A549 (cell line): ENCODE results near the gene SHANK1. TPM values are rescaled to one million over a fixed set of nuclear protein-coding genes. Genes with fewer than 3 reads are reported as not detected.
A peak's percentile ranks its signal among the peaks of the same experiment; 100 is the strongest.

ENCODE experiments used
- ATAC-seq, 2 experiments: fragments of 200-7000 bp in 1 of 2; fragments of >200 bp in 1 of 2; cut with Nextera tagmentation in 1 of 2; cut with Tn5 transposase in 1 of 2; 3 replicates each; pipeline versions ENCODE4 v1.8.0 to v1.9.1; 2018 to 2020; ENCODE audit warnings: mild to moderate bottlenecking in 1 of 2, moderate library complexity in 1 of 2
- CTCF ChIA-PET: fragments of 300-600 bp; sonication (Branson Sonifier 250); formaldehyde crosslinking; extraction: SDS; loops from one replicate; lab custom pipeline; 2021; ENCODE audit warnings: antibody characterized with exemption, inconsistent platforms; lab: Yijun Ruan, JAX
- POLR2A ChIA-PET: fragments of 350-600 bp; formaldehyde crosslinking; extraction: SDS; loops from one replicate; lab custom pipeline; 2021; ENCODE audit warnings: antibody characterized with exemption, inconsistent platforms; lab: Yijun Ruan, JAX
- DNase-seq, 2 experiments: peaks; one replicate each; pipeline versions ENCODE4 v3.0.0 to v3.0.0-alpha.2; 2011 to 2016; ENCODE audit warnings: low read depth in 1 of 2, low spot score in 1 of 2
- FAIRE-seq: peaks from 2 replicates; lab custom pipeline; 2011; peaks lifted over from hg19 to GRCh38; lab: Jason Lieb, UNC
- H3K27ac ChIP-seq, 2 experiments: fragments of >200 bp; sonication (Bioruptor Twin); formaldehyde crosslinking; 3 replicates each; pipeline ENCODE4 v1.5.1; 2016 to 2017
- H3K4me1 ChIP-seq: fragments of >200 bp; sonication (Bioruptor Twin); formaldehyde crosslinking; 3 replicates; pipeline ENCODE4 v1.6.1; 2016
- H3K4me2 ChIP-seq: fragments of >200 bp; sonication (Bioruptor Twin); formaldehyde crosslinking; 3 replicates; pipeline ENCODE4 v1.6.1; 2016
- H3K4me3 ChIP-seq: fragments of >200 bp; sonication (Bioruptor Twin); formaldehyde crosslinking; 3 replicates; pipeline ENCODE4 v1.5.1; 2016
- H3K9me3 ChIP-seq: fragments of >200 bp; sonication (Bioruptor Twin); formaldehyde crosslinking; 3 replicates; pipeline ENCODE4 v1.6.1; 2016
- BHLHE40 ChIP-seq: IDR thresholded peaks from 2 replicates; pipeline ENCODE4 v1.6.1; 2012; ENCODE audit warnings: low read depth, low read length, inconsistent platforms
- CBX2 ChIP-seq: fragments of 200-600 bp; sonication (generic); IDR thresholded peaks from 2 replicates; pipeline ENCODE4 v1.6.1; 2016; ENCODE audit warnings: low read depth, mild to moderate bottlenecking, borderline replicate concordance
- EHMT2 ChIP-seq: fragments of 200-600 bp; sonication (generic); IDR thresholded peaks from 2 replicates; pipeline ENCODE4 v1.6.1; 2016; ENCODE audit warnings: antibody characterized with exemption, low read depth, mild to moderate bottlenecking, moderate library complexity
- ESRRA ChIP-seq: fragments of 150-350 bp; IDR thresholded peaks from 2 replicates; pipeline ENCODE4 v1.6.1; 2014; ENCODE audit warnings: mild to moderate bottlenecking, low read length, borderline replicate concordance
- HEYL ChIP-seq: fragments of 250-450 bp; sonication (Bioruptor Pico); IDR thresholded peaks from 2 replicates; pipeline ENCODE4 v1.8.0; 2021; ENCODE audit warnings: mild to moderate bottlenecking, moderate library complexity
- HOXA7 ChIP-seq: fragments of 250-450 bp; sonication (Bioruptor Pico); IDR thresholded peaks from 2 replicates; pipeline ENCODE4 v1.5.0; 2020; ENCODE audit warnings: mild to moderate bottlenecking, moderate library complexity
- JUN ChIP-seq, 2 experiments: fragments of >200 bp; sonication (Bioruptor Twin); formaldehyde crosslinking; IDR thresholded peaks; 2 replicates in 1 of 2; 3 replicates in 1 of 2; pipeline ENCODE4 v1.6.1; 2016 to 2017
- JUNB ChIP-seq: fragments of >200 bp; sonication (Bioruptor Twin); formaldehyde crosslinking; IDR thresholded peaks from 2 replicates; pipeline ENCODE4 v1.6.1; 2016
- KDM1A ChIP-seq: fragments of 200-600 bp; sonication (generic); IDR thresholded peaks from 2 replicates; pipeline ENCODE4 v1.6.1; 2016; ENCODE audit warnings: low read depth, mild to moderate bottlenecking
- MAZ ChIP-seq: fragments of 150-350 bp; IDR thresholded peaks from 2 replicates; pipeline ENCODE4 v1.6.1; 2014; ENCODE audit warnings: antibody characterized with exemption, low read depth, low read length, borderline replicate concordance
- NPAS2 ChIP-seq: fragments of 250-450 bp; sonication (Bioruptor Pico); IDR thresholded peaks from 2 replicates; pipeline ENCODE4 v1.8.0; 2022; ENCODE audit warnings: mild to moderate bottlenecking, moderate library complexity, borderline replicate concordance
- POLR2A ChIP-seq: IDR thresholded peaks from 2 replicates; pipeline ENCODE4 v1.6.1; 2012; ENCODE audit warnings: mild to moderate bottlenecking, low read length
- RFX5 ChIP-seq: fragments of 450-650 bp; IDR thresholded peaks from 2 replicates; pipeline ENCODE4 v1.7.1; 2014; ENCODE audit warnings: antibody characterized with exemption, mild to moderate bottlenecking, moderate library complexity
- RNF2 ChIP-seq: fragments of 200-600 bp; sonication (generic); IDR thresholded peaks from 2 replicates; pipeline ENCODE4 v1.6.1; 2016; ENCODE audit warnings: low read depth, mild to moderate bottlenecking, antibody characterized with exemption, moderate library complexity, borderline replicate concordance
- SMC3 ChIP-seq: fragments of >200 bp; sonication (Bioruptor Twin); formaldehyde crosslinking; IDR thresholded peaks from 3 replicates; pipeline ENCODE4 v1.6.1; 2018; ENCODE audit warnings: inconsistent platforms
- SREBF2 ChIP-seq: fragments of 450-650 bp; IDR thresholded peaks from 2 replicates; pipeline ENCODE4 v1.6.1; 2014; ENCODE audit warnings: mild to moderate bottlenecking, moderate library complexity
- TFCP2L1 ChIP-seq: fragments of 250-450 bp; sonication (Bioruptor Pico); IDR thresholded peaks from 2 replicates; pipeline ENCODE4 v1.5.0; 2021; ENCODE audit warnings: mild to moderate bottlenecking
- ZC3H11A ChIP-seq: fragments of 450-650 bp; IDR thresholded peaks from 2 replicates; pipeline ENCODE4 v1.6.1; 2014; ENCODE audit warnings: antibody characterized with exemption, mild to moderate bottlenecking
- ZNF302 ChIP-seq: fragments of 250-450 bp; sonication (Bioruptor Pico); IDR thresholded peaks from 2 replicates; pipeline ENCODE4 v1.9.0; 2021; ENCODE audit warnings: inconsistent platforms, mild to moderate bottlenecking, moderate library complexity
- WGBS: methylation state at CpG from one replicate; pipeline ENCODE4 v1.1.6; 2017; ENCODE audit errors: missing lambda C conversion rate; 5-methylcytosine and 5-hydroxymethylcytosine counted together
- polyA plus RNA-seq, 4 experiments: library from polyadenylated mRNA; depleted of rRNA in 3 of 4; stranded (reverse); fragments of >200 nt; fragmentation: RNase III in 1 of 4; extraction: RNeasy Plus Mini Kit Qiagen cat#74134 plus additional on column Dnase treatment in 1 of 4; gene quantifications; 2 replicates in 3 of 4; 3 replicates in 1 of 4; pipeline ENCODE4 v1.2.3, GENCODE V29; 2011 to 2017
- TF ChIP-seq, protein P1 (sequence below): fragments of >200 bp; sonication (Bioruptor Twin); formaldehyde crosslinking; IDR thresholded peaks from 3 replicates; pipeline ENCODE4 v1.5.1; 2016

The SHANK1 gene
- polyA plus RNA-seq, 2 of the 4 experiments (the other 2 are of a cell fraction), result 0.04 to 0.17 TPM

DNA sequence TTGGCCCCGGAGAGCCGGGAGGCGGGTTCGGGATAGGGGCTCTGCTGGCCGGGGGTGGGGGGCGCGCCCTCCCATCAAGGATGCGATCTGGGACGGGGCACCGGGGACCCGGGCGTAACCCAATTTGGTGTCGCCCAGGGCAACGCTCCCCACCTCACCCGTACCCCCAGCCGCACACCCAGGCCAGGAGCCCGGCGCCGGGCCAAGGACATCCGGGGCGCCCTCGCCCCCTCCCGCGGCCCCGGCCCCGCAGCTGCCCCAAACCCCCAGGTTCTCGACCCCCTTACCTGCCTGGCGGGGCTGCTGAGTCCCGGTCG is 525 bp downstream of the SHANK1 start:
- ATAC-seq (no peak), DNase-seq (no peak)
- Histone ChIP-seq H3K27ac (peak overlapping the region; percentile 42 to 83; a peak in 4 of 6 replicates), H3K4me3 (peak overlapping the region; percentile 56), H3K9me3 (no peaks in the 10 kb centered on the region)
- ChIA-PET POLR2A (no interaction called here), CTCF (interaction anchor here (18.4 kb wide), 1 partner anchor 60 kb away, joined by 272 read pairs; no protein-coding TSS in a partner anchor)
- WGBS, result 5% methylated on average over 12 of the region's 30 CpGs
- no peak for TF ChIP-seq NPAS2 (CRISPR knock-in tag)
- no peak for TF ChIP-seq CBX2
- TF ChIP-seq, protein P1, sequence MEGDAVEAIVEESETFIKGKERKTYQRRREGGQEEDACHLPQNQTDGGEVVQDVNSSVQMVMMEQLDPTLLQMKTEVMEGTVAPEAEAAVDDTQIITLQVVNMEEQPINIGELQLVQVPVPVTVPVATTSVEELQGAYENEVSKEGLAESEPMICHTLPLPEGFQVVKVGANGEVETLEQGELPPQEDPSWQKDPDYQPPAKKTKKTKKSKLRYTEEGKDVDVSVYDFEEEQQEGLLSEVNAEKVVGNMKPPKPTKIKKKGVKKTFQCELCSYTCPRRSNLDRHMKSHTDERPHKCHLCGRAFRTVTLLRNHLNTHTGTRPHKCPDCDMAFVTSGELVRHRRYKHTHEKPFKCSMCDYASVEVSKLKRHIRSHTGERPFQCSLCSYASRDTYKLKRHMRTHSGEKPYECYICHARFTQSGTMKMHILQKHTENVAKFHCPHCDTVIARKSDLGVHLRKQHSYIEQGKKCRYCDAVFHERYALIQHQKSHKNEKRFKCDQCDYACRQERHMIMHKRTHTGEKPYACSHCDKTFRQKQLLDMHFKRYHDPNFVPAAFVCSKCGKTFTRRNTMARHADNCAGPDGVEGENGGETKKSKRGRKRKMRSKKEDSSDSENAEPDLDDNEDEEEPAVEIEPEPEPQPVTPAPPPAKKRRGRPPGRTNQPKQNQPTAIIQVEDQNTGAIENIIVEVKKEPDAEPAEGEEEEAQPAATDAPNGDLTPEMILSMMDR, result no peak
- no peak for TF ChIP-seq JUN (IDR thresholded peaks at IDR 0.05)
- no peak for TF ChIP-seq SMC3
- no peak for TF ChIP-seq KDM1A
- TF ChIP-seq RNF2, result no peak
- TF ChIP-seq ZC3H11A, result no peak
- no peak for TF ChIP-seq POLR2A
- TF ChIP-seq, all 56 proteins: peak for 0
- FAIRE-seq, result no peak
- Histone ChIP-seq H3K4me1 (peaks cover 17% of the 10 kb centered on the region), H3K4me2 (peak overlapping the region; percentile 100)

DNA sequence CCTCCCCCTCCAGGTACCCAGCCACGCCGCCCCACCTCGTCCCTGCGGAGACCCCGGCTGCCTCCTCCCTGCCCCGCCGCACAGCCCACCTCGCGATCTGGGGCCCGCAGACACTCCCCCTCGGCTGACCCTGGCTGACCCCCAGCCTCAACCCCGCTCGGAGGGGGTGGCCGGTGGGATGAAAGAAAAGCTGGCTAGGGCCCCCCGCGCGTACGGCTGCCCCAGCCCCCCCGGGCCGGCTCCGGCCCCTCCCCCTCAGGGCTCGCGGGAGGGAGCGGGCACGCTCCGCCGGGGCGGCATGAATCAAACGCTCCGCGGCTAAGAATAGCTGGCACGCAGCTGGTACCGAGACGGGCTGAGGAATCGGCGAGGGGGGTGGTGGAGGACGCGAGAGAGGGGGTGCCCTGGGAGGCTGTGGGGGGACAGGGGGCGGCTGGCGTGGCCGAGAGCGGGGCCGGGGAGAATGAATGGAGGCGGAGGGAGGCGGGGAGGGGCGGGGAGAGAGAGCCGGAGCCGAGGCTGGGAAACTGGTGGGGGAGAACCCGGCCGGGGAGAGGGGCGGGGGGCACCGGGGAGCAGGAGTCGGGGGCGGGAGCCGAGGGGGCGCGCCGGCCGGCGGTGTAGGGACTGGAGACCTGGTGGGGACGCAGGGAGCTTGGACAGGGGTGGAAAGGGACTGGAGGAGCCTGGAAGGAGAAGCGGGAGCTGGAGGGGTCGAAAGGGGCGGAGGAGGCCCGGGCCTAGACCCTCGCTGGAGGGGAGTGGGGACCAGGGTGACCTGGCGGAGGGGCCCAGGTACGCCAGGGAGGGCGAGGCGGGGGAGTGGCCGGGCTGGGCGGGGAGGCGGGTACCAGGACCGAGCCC is 1.1 kb downstream of the SHANK1 start:
- ATAC-seq (peak in 1 of 2 experiments; percentile 28; a peak in 3 of 6 replicates), FAIRE-seq (no peak), DNase-seq (no peak)
- CTCF ChIA-PET, result interaction anchor here (0.7 to 18.4 kb wide), 6 partner anchors 9 to 361 kb away, joined by 3 to 272 read pairs (median 4); no protein-coding TSS in a partner anchor
- TF ChIP-seq, protein P1, result no peak
- no peak for TF ChIP-seq BHLHE40
- no peak for TF ChIP-seq SREBF2
- TF ChIP-seq RFX5, result no peak
- no peak for TF ChIP-seq HOXA7
- TF ChIP-seq JUNB, result no peak
- TF ChIP-seq HEYL (CRISPR knock-in tag), result no peak
- no peak for TF ChIP-seq RNF2
- no peak for TF ChIP-seq POLR2A
- no peak for TF ChIP-seq MAZ
- no peak for TF ChIP-seq EHMT2
- no peak for TF ChIP-seq ESRRA
- TF ChIP-seq TFCP2L1, result no peak
- no peak for TF ChIP-seq ZNF302 (CRISPR knock-in tag)
- POLR2A ChIA-PET, result no interaction called here
- peak overlapping the region; percentile 100 for H3K4me2 ChIP-seq
- peak overlapping the region; percentile 56 for H3K4me3 ChIP-seq
- no peaks in the 10 kb centered on the region for H3K9me3 ChIP-seq
- H3K4me1 ChIP-seq, result peaks cover 13% of the 10 kb centered on the region; the same call in 2 of the 3 replicates
- 5% methylated on average over 19 of the region's 74 CpGs for WGBS
- peak overlapping the region; percentile 34 to 83; a peak in 3 of 6 replicates for H3K27ac ChIP-seq
